ENCODE data around the gene PLIN3. TPM values are rescaled to one million over a fixed set of nuclear protein-coding genes. Genes with fewer than 3 reads are reported as not detected.

Gene PLIN3
- total RNA-seq, 2 donors from 2014 or later: 80.0 to 80.9 TPM

DNA sequence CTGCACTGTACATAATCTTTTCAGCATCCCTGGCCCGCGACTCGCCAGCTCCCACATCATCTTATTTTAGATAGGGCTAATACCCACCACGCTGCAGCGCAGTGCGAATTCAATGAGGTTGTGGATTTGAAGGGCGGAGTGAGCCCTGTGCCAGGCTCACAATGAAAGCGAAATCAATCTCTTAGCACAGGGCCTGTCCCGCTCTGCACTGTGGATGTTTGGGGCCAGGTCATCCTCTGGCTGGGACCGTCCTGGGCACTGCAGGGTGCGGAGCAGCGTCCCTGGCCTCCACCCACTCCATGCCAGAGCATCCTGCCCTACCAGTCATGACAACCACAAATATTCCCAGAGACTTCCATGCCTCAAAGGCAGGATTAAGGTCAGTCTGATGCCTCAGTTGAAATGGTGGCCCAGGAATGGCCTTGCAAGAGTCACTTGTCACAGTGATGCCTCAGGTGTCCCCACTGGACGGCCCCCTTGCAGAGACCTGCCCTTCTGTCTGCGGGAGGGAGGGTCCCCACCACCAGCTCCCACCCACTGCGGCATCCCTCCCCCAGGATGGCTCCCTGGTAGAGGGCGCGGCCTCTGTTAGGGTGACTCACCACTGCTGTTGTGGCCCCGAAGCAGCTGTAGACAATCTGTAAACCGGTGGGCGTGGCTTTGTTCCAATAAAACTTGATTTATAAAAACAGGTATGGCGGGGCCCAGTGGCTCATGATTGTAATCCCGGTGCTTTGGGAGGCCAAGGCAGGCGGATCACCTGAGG is 47.5 kb upstream of the PLIN3 start:
- peaks cover 12% of the 10 kb centered on the region for H3K4me1 ChIP-seq (ENCODE audit: control insufficient read depth, insufficient read depth, low read length)
- Mint-ChIP-seq H3K9me3 (no peaks in the 10 kb centered on the region), H3K27ac (peak overlapping the region; percentile 67), H3K27me3 (ENCODE audit: insufficient read depth) (no peaks in the 10 kb centered on the region), H3K4me3 (no peak overlapping the region), H3K36me3 (ENCODE audit: low read depth) (peaks cover 50% of the 10 kb centered on the region), H3K4me1 (peaks cover 12% of the 10 kb centered on the region)
- TF ChIP-seq, protein P1, sequence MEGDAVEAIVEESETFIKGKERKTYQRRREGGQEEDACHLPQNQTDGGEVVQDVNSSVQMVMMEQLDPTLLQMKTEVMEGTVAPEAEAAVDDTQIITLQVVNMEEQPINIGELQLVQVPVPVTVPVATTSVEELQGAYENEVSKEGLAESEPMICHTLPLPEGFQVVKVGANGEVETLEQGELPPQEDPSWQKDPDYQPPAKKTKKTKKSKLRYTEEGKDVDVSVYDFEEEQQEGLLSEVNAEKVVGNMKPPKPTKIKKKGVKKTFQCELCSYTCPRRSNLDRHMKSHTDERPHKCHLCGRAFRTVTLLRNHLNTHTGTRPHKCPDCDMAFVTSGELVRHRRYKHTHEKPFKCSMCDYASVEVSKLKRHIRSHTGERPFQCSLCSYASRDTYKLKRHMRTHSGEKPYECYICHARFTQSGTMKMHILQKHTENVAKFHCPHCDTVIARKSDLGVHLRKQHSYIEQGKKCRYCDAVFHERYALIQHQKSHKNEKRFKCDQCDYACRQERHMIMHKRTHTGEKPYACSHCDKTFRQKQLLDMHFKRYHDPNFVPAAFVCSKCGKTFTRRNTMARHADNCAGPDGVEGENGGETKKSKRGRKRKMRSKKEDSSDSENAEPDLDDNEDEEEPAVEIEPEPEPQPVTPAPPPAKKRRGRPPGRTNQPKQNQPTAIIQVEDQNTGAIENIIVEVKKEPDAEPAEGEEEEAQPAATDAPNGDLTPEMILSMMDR (conservative IDR thresholded peaks at IDR 0.05): no peak
- no peak for DNase-seq
- no peak overlapping the region for H3K9ac ChIP-seq (ENCODE audit: extremely low read depth, low read length, poor library complexity, severe bottlenecking)
- no peaks in the 10 kb centered on the region for H3K9me3 ChIP-seq (ENCODE audit: control insufficient read depth, low read length)
- H3K27ac ChIP-seq (ENCODE audit: low read depth, low read length): peak overlapping the region; percentile 16
- H3K27me3 ChIP-seq (ENCODE audit: control insufficient read depth, insufficient read depth, low read length, poor library complexity, severe bottlenecking): no peaks in the 10 kb centered on the region
- 87 to 89% methylated on average over 22 to 23 of the region's 23 CpGs for WGBS, 2 experiments (ENCODE audit: insufficient coverage in 1 of 2, insufficient read length in 1 of 2)
- no peak overlapping the region for H3K4me3 ChIP-seq (ENCODE audit: low read length)
- H3K36me3 ChIP-seq (ENCODE audit: control insufficient read depth, insufficient read depth, low read length): peaks cover 26% of the 10 kb centered on the region

DNA sequence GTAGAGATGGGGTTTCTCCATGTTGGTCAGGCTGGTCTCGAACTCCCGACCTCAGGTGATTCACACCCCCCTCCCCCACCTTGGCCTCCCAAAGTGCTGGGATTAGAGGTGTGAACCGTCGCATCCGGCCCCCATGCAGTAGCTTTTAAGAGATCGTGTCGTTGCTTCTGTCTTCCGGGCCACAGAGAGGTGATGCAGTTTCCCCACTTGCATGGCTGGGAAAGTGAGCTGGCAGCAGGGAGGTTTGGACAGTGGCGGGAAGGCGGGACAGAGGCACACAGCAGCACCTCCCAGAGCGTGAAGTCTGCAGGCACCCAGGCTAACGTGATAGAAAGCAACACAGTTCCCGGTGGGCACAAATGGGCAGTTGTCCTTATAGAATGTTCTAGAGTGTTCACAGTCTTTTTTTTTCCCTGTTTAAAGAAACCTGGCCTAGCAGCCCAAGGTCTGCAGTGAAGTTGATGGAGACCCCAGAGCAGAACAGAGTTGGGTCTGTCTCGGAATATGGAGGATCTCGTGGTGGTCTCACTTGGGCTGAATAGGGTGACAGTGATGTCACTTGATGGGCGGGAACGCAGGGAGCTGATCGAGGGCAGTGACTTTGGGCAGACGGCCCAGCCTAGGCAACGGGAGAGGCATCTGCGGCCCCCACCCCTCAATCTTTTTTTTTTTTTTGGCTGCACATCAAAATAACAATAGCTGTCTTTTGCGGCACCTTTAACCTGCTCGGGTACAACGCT is 46.7 kb upstream of the PLIN3 start:
- TF ChIP-seq, protein P1 (conservative IDR thresholded peaks at IDR 0.05): no peak
- Mint-ChIP-seq H3K27me3 (ENCODE audit: insufficient read depth) (no peaks in the 10 kb centered on the region), H3K9me3 (no peaks in the 10 kb centered on the region), H3K4me1 (peaks cover 12% of the 10 kb centered on the region), H3K4me3 (no peak overlapping the region), H3K27ac (peak overlapping the region; percentile 67), H3K36me3 (ENCODE audit: low read depth) (peaks cover 48% of the 10 kb centered on the region)
- 90 to 92% methylated on average over 15 to 24 of the region's 24 CpGs for WGBS, 2 experiments (ENCODE audit: insufficient coverage in 1 of 2, insufficient read length in 1 of 2)
- Histone ChIP-seq H3K9ac (ENCODE audit: extremely low read depth, low read length, poor library complexity, severe bottlenecking) (no peak overlapping the region), H3K4me3 (ENCODE audit: low read length) (no peak overlapping the region), H3K36me3 (ENCODE audit: control insufficient read depth, insufficient read depth, low read length) (peaks cover 26% of the 10 kb centered on the region), H3K27me3 (ENCODE audit: control insufficient read depth, insufficient read depth, low read length, poor library complexity, severe bottlenecking) (no peaks in the 10 kb centered on the region), H3K27ac (ENCODE audit: low read depth, low read length) (peak overlapping the region; percentile 16), H3K9me3 (ENCODE audit: control insufficient read depth, low read length) (no peaks in the 10 kb centered on the region), H3K4me1 (ENCODE audit: control insufficient read depth, insufficient read depth, low read length) (peaks cover 12% of the 10 kb centered on the region)
- no peak for DNase-seq

DNA sequence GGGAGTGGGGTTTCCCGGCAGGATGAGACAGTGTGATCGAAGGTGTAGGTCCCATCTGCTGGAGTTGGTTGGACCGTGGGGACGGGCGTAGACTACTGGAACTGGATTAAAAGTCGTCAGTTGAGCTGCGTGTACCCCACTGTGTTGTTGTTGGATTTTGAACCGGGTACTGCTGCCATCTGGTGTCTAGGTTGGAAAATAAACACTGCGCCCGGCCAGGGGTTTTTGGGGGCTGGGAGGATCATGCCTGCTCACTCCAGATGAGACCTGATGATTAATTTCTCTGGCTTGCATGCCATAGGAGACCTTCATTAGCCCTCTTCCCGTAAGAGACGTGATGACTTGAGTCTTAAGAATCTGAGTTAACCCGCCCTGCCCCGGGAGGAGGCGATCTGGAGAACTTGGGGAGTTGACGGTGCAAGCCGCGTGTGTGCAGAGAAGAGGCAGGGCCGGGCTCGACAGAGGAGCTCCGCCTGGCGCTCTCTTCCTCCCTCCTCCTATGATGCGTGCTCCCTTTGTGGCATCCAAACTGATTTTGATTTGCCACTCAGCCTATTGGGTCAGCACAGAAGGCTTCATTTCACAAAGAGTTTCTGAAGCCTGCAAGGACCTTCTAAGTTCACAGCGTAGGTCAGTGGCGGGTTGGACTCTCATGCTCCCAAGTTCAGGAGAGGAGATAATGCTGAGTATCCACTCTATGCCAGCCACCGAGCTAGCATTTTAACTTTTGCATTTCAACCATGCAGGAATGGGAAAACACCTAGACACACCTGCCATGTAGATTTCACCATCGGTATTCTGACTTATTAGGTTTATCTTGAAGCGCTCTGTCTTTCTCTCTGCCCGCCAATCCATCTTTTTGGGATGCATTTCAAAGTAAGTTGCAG is 44.6 kb upstream of the PLIN3 start:
- H3K36me3 ChIP-seq (ENCODE audit: control insufficient read depth, insufficient read depth, low read length): peaks cover 26% of the 10 kb centered on the region
- TF ChIP-seq, protein P1 (conservative IDR thresholded peaks at IDR 0.05): peak; percentile 72
- Mint-ChIP-seq H3K27ac (peak overlapping the region; percentile 61), H3K9me3 (no peaks in the 10 kb centered on the region), H3K36me3 (ENCODE audit: low read depth) (peaks cover 39% of the 10 kb centered on the region), H3K27me3 (ENCODE audit: insufficient read depth) (no peaks in the 10 kb centered on the region), H3K4me3 (peak overlapping the region; percentile 74), H3K4me1 (peaks cover 22% of the 10 kb centered on the region)
- WGBS, 2 experiments (ENCODE audit: insufficient coverage in 1 of 2, insufficient read length in 1 of 2): 77 to 79% methylated on average over 21 to 29 of the region's 29 CpGs
- no peaks in the 10 kb centered on the region for H3K27me3 ChIP-seq (ENCODE audit: control insufficient read depth, insufficient read depth, low read length, poor library complexity, severe bottlenecking)
- no peaks in the 10 kb centered on the region for H3K9me3 ChIP-seq (ENCODE audit: control insufficient read depth, low read length)
- peak overlapping the region; percentile 78 for H3K4me3 ChIP-seq (ENCODE audit: low read length)
- peak; percentile 80 for DNase-seq
- H3K4me1 ChIP-seq (ENCODE audit: control insufficient read depth, insufficient read depth, low read length): peaks cover 12% of the 10 kb centered on the region
- no peak overlapping the region for H3K9ac ChIP-seq (ENCODE audit: extremely low read depth, low read length, poor library complexity, severe bottlenecking)
- peak overlapping the region; percentile 42 for H3K27ac ChIP-seq (ENCODE audit: low read depth, low read length)
